Kidney (tissue), 14 donors: ENCODE measurements around the gene SLC20A1. TPM values are rescaled to one million over a fixed set of nuclear protein-coding genes. Genes with fewer than 3 reads are reported as not detected.
"Not testable (repeated sequence)": the region's sequence is repeated elsewhere in the genome, so short reads cannot be mapped to it uniquely, and the experiment has no call there.

Experiments used
- DNase-seq, 5 donors: peaks; one replicate each; pipeline ENCODE4 v3.0.0-alpha.2; 2013 to 2020
- FAIRE-seq: peaks from 2 replicates; lab custom pipeline; 2012; peaks lifted over from hg19 to GRCh38; lab: Jason Lieb, UNC
- H3K27ac ChIP-seq, 2 donors: one replicate each; pipeline ENCODE4 v1.7.0; 2013; ENCODE audit warnings: low read depth in 2 of 2, low read length in 2 of 2, inconsistent platforms in 1 of 2
- H3K27me3 ChIP-seq: one replicate; pipeline ENCODE4 v1.7.1; 2013; ENCODE audit warnings: low read length, inconsistent platforms; ENCODE audit not compliant: control insufficient read depth, insufficient read depth
- H3K36me3 ChIP-seq, 3 donors: one replicate each; pipeline versions ENCODE4 v1.7.0 to v1.7.1; 2013; ENCODE audit warnings: low read length in 3 of 3, control low read depth in 1 of 3, inconsistent platforms in 1 of 3; ENCODE audit not compliant: insufficient read depth in 3 of 3, control insufficient read depth in 2 of 3
- H3K4me1 ChIP-seq, 3 donors: one replicate each; pipeline versions ENCODE4 v1.7.0 to v1.7.1; 2013; ENCODE audit warnings: low read length in 3 of 3, inconsistent platforms in 1 of 3, low read depth in 1 of 3; ENCODE audit not compliant: control insufficient read depth in 2 of 3, insufficient read depth in 2 of 3
- H3K4me3 ChIP-seq, 3 donors: one replicate each; pipeline versions ENCODE4 v1.7.0 to v1.8.1; 2013; ENCODE audit warnings: low read length in 3 of 3, control low read depth in 1 of 3, inconsistent platforms in 1 of 3
- H3K9ac ChIP-seq, 3 donors: one replicate each; pipeline versions ENCODE4 v1.7.0 to v1.7.1; 2013; ENCODE audit warnings: low read length in 3 of 3, control low read depth in 1 of 3, inconsistent platforms in 1 of 3
- H3K9me3 ChIP-seq, 3 donors: one replicate each; pipeline versions ENCODE4 v1.7.0 to v1.7.1; 2013; ENCODE audit warnings: low read length in 3 of 3, control low read depth in 1 of 3, inconsistent platforms in 1 of 3; ENCODE audit not compliant: control insufficient read depth in 2 of 3, insufficient read depth in 1 of 3
- intact Hi-C: fragments of 100-400 bp; cut with DNase I; formaldehyde crosslinking; loops from one replicate; pipeline ENCODE4 v1.11.1; 2022
- polyA plus RNA-seq: library from polyadenylated mRNA; stranded (reverse); fragments of 350-450 nt; fragmentation: Illumina TruSeq; extraction: RNeasy Lipid Tissue Mini Kit (QIAGEN cat#74804); gene quantifications from one replicate; pipeline ENCODE4 v1.2.3, GENCODE V29; 2014; ENCODE audit warnings: low read depth, low replicate concordance; ENCODE audit not compliant: insufficient read depth
- total RNA-seq: library from RNA; stranded (reverse); fragmentation: NEBNext Ultra II Directional; extraction: Animal tissue kit (Norgen Biotek cat#: 25700); gene quantifications from one replicate; pipeline ENCODE4 v1.2.1, GENCODE V29; 2021
- TF ChIP-seq, protein P1 (sequence below): IDR thresholded peaks from 3 replicates; pipeline ENCODE4 v1.5.1; 2012; ENCODE audit warnings: mild to moderate bottlenecking, moderate library complexity, borderline replicate concordance; ENCODE audit not compliant: insufficient read depth; ENCODE audit errors: extremely low read depth
- donor health status: control.
- donor health status: control.
- donor health status: control.
- donor health status: control.
- donor health status: control.
- donor health status: DM: yes; HTN: yes; CAD: no.
- donor health status: Normal renal cell carcinoma (clear cell type).

Gene SLC20A1
- total and polyA plus RNA-seq, 2 donors from 2014 or later, result 10.4 to 46.2 TPM

DNA sequence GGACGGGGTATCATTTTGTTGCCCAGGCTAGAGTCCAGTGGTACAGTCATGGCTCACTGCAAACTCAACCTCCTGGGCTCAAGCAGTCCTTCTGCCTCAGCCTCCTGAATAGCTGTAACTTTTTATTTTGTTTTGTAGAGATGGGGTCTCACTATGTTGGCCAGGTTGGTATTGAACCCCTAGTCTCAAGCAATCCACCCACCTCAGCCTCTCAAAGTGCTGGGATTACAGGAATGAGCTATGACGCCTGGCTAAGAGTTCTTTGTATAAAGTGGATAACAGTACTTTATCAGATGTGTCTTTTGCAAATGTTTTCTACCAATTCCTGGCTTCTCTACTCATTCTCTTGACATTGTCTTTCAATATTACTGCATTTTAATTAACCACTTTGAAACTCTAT lies 57.9 kb downstream of the SLC20A1 start:
- FAIRE-seq, result no peak

DNA sequence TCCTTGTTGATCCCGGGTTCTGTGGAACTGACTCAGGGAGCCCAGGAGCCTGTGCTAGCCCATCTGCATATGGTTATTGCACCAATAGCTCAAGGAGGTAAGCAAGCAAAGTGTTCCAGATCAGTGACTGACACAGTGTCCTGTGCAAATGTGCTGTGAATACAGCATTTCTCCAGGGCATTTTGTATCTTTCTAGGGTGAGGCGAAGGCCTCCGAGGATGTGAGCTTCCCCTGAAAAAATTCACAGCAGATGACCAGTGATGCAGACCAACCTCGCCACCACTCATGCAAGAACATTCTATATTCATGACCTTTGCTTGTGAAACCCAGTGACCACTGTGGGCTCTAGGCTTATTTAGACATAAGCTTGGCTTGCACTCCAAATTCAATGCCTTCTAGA lies 59.8 kb downstream of the SLC20A1 start:
- no peak overlapping the region for H3K4me3 ChIP-seq
- no peak for FAIRE-seq
- peak in 1 of 5 donors; percentile 7 for DNase-seq
- intact Hi-C loops, result no loop called here
- H3K4me1 ChIP-seq, result peaks cover 0 to 3% (median 0%) of the 10 kb centered on the region in 3 donors
- no peaks in the 10 kb centered on the region for H3K27me3 ChIP-seq
- H3K9ac ChIP-seq, result no peak overlapping the region
- no peaks in the 10 kb centered on the region for H3K9me3 ChIP-seq
- no peaks in the 10 kb centered on the region for H3K36me3 ChIP-seq
- TF ChIP-seq, protein P1, sequence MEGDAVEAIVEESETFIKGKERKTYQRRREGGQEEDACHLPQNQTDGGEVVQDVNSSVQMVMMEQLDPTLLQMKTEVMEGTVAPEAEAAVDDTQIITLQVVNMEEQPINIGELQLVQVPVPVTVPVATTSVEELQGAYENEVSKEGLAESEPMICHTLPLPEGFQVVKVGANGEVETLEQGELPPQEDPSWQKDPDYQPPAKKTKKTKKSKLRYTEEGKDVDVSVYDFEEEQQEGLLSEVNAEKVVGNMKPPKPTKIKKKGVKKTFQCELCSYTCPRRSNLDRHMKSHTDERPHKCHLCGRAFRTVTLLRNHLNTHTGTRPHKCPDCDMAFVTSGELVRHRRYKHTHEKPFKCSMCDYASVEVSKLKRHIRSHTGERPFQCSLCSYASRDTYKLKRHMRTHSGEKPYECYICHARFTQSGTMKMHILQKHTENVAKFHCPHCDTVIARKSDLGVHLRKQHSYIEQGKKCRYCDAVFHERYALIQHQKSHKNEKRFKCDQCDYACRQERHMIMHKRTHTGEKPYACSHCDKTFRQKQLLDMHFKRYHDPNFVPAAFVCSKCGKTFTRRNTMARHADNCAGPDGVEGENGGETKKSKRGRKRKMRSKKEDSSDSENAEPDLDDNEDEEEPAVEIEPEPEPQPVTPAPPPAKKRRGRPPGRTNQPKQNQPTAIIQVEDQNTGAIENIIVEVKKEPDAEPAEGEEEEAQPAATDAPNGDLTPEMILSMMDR, result no peak
- H3K27ac ChIP-seq, result no peak overlapping the region

More for the DNA sequence above, 57.9 kb downstream of the SLC20A1 start:
- TF ChIP-seq, protein P1, result no peak
- no peak overlapping the region for H3K27ac ChIP-seq
- intact Hi-C loops, result no loop called here
- no peaks in the 10 kb centered on the region for H3K27me3 ChIP-seq
- no peak for DNase-seq
- no peaks in the 10 kb centered on the region for H3K36me3 ChIP-seq
- peaks cover 0 to 3% (median 0%) of the 10 kb centered on the region in 3 donors for H3K4me1 ChIP-seq
- H3K9ac ChIP-seq, result no peak overlapping the region
- no peak overlapping the region for H3K4me3 ChIP-seq
- H3K9me3 ChIP-seq, result no peaks in the 10 kb centered on the region

DNA sequence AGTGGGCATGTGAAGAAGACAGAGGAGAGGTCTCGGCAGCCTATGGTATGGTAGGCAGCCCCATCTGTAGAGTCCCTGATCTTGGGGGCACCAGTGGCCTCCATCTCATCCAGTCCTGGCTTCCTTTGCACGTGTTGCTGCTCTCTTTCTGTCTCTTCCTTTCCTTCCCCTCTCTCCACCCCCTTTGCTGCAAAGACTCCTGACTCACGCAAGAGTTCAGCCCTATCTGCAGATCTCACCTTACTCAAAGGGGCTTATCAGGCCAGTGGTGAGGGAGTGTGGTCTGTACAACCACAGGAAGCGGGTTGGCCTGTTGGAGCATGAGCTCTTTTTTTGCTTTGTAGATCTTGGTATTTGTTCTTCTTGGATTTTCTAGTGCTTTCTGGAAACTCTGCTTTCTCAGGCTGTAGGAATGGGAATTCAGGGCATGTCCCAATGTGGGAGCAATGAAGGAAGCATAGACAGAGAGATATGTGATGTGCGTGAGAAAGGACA lies 60.5 kb downstream of the SLC20A1 start:
- Histone ChIP-seq H3K27me3 (no peaks in the 10 kb centered on the region), H3K9me3 (no peaks in the 10 kb centered on the region), H3K9ac (no peak overlapping the region), H3K4me1 (peaks cover 0 to 7% (median 0%) of the 10 kb centered on the region in 3 donors), H3K4me3 (no peak overlapping the region), H3K36me3 (no peaks in the 10 kb centered on the region), H3K27ac (no peak overlapping the region)
- no peak for FAIRE-seq
- TF ChIP-seq, protein P1, result no peak
- DNase-seq, result peak in 1 of 5 donors; percentile 11
- intact Hi-C loops, result no loop called here

DNA sequence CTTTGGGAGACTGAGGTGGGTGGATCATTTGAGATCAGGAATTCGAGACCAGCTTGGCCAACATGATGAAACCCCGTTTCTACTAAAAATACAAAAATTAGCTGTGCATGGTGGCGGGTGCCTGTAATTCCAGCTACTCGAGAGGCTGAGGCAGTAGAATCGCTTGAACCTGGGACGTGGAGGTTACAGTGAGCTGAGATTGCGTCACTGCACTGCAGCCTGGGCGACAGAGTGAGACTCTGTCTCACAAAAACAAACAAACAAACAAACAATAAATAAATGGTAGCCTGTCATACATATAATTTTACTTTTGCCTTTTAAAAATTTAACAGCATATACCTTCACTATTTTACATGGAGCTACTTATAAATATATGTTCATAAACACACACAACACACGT lies 61.2 kb downstream of the SLC20A1 start:
- H3K4me3 ChIP-seq, intact Hi-C loops, H3K36me3 ChIP-seq, H3K9ac ChIP-seq, H3K9me3 ChIP-seq, H3K4me1 ChIP-seq, DNase-seq, FAIRE-seq, H3K27me3 ChIP-seq, H3K27ac ChIP-seq: not testable (repeated sequence)
